MM.1S (cell line): Measurements from ENCODE around the gene NOL11.
A peak's percentile ranks its signal among the peaks of the same experiment; 100 is the strongest.

ENCODE experiments used
- DNase-seq: peaks from one replicate; pipeline ENCODE4 v3.0.0-alpha.2; 2015
- H2AFZ ChIP-seq: fragments of 300-600 bp; sonication (generic); 2 replicates; pipeline ENCODE4 v1.6.0; 2016; ENCODE audit warnings: antibody characterized with exemption, low read length
- H3F3A ChIP-seq: fragments of 300-600 bp; sonication (generic); 2 replicates; pipeline ENCODE4 v1.6.1; 2016; ENCODE audit warnings: mild to moderate bottlenecking, antibody characterized with exemption, low read length, moderate library complexity, mixed read lengths; ENCODE audit not compliant: insufficient read depth
- H3K27ac ChIP-seq: fragments of 300-600 bp; sonication (generic); 2 replicates; pipeline ENCODE4 v1.5.1; 2016; ENCODE audit warnings: mild to moderate bottlenecking, low read length
- H3K27me3 ChIP-seq: fragments of 300-600 bp; sonication (generic); replicated peaks from 2 replicates; pipeline ENCODE4 v1.6.0; 2016; ENCODE audit warnings: low read length; ENCODE audit not compliant: insufficient read depth
- H3K36me3 ChIP-seq: fragments of 300-600 bp; sonication (generic); replicated peaks from 2 replicates; pipeline ENCODE4 v1.6.1; 2016; ENCODE audit warnings: mild to moderate bottlenecking, low read length, mixed read lengths; ENCODE audit not compliant: insufficient read depth
- H3K4me1 ChIP-seq: fragments of 300-600 bp; sonication (generic); 2 replicates; pipeline ENCODE4 v1.6.1; 2016; ENCODE audit warnings: low read length, mixed read lengths
- H3K4me2 ChIP-seq: fragments of 300-600 bp; sonication (generic); 2 replicates; pipeline ENCODE4 v1.6.0; 2016; ENCODE audit warnings: low read depth, low read length
- H3K4me3 ChIP-seq: fragments of 300-600 bp; sonication (generic); 2 replicates; pipeline ENCODE4 v1.5.1; 2016; ENCODE audit warnings: low read length, mixed read lengths
- H3K79me2 ChIP-seq: fragments of 300-600 bp; sonication (generic); 2 replicates; pipeline ENCODE4 v1.6.1; 2016; ENCODE audit warnings: mixed run types, low read length, mixed read lengths
- H3K9ac ChIP-seq: fragments of 300-600 bp; sonication (generic); 2 replicates; pipeline ENCODE4 v1.6.1; 2016; ENCODE audit warnings: low read length, mixed read lengths
- H3K9me2 ChIP-seq: fragments of 300-600 bp; sonication (generic); replicated peaks from 2 replicates; pipeline ENCODE4 v1.6.1; 2016; ENCODE audit warnings: mild to moderate bottlenecking, low read length, mixed read lengths; ENCODE audit not compliant: insufficient read depth
- H3K9me3 ChIP-seq: fragments of 300-600 bp; sonication (generic); replicated peaks from 2 replicates; pipeline ENCODE4 v1.6.1; 2016; ENCODE audit warnings: mild to moderate bottlenecking, low read length, mixed read lengths; ENCODE audit not compliant: insufficient read depth
- H4K20me1 ChIP-seq: fragments of 300-600 bp; sonication (generic); 2 replicates; pipeline ENCODE4 v1.6.1; 2016; ENCODE audit warnings: mild to moderate bottlenecking, low read length, moderate library complexity, mixed read lengths; ENCODE audit not compliant: insufficient read depth
- CTCF ChIP-seq: fragments of 300-600 bp; sonication (generic); IDR thresholded peaks from 2 replicates; pipeline ENCODE4 v1.5.1; 2016; ENCODE audit warnings: antibody characterized with exemption, low read length, mixed read lengths
- EZH2 ChIP-seq: fragments of 300-600 bp; sonication (generic); optimal IDR thresholded peaks from 2 replicates; pipeline ENCODE3; 2017; ENCODE audit warnings: low read depth, mild to moderate bottlenecking, antibody characterized with exemption, low read length, mixed read lengths
- EZH2phosphoT487 ChIP-seq: fragments of 300-600 bp; sonication (generic); IDR thresholded peaks from 2 replicates; pipeline ENCODE4 v1.6.1; 2018; ENCODE audit warnings: antibody characterized with exemption, low read length

Gene NOL11

GRCh38 chr17:67675481-67675880 lies 42.3 kb upstream of the NOL11 start:
- Histone ChIP-seq H3K9me2 (no peaks in the 10 kb centered on the region), H3K27ac (no peak overlapping the region), H3K36me3 (no peaks in the 10 kb centered on the region), H3K4me2 (no peak overlapping the region), H3F3A (peaks cover 20% of the 10 kb centered on the region), H3K9me3 (no peaks in the 10 kb centered on the region), H3K79me2 (no peaks in the 10 kb centered on the region), H3K27me3 (no peaks in the 10 kb centered on the region), H2AFZ (no peak overlapping the region), H3K4me3 (no peak overlapping the region), H3K4me1 (peaks cover 28% of the 10 kb centered on the region), H3K9ac (no peak overlapping the region), H4K20me1 (no peaks in the 10 kb centered on the region)
- DNase-seq = no peak
- TF ChIP-seq EZH2phosphoT487 (no peak), EZH2 (no peak)

GRCh38 chr17:67676305-67676704 lies 41.4 kb upstream of the NOL11 start:
- no peaks in the 10 kb centered on the region for H4K20me1 ChIP-seq
- no peak overlapping the region for H3K4me2 ChIP-seq
- H3K9me2 ChIP-seq = no peaks in the 10 kb centered on the region
- no peak overlapping the region for H2AFZ ChIP-seq
- no peak for TF ChIP-seq CTCF
- TF ChIP-seq EZH2 = no peak
- H3K36me3 ChIP-seq = no peaks in the 10 kb centered on the region
- no peak for DNase-seq
- H3K4me3 ChIP-seq = no peak overlapping the region
- no peaks in the 10 kb centered on the region for H3K79me2 ChIP-seq
- no peak overlapping the region for H3K27ac ChIP-seq
- peaks cover 24% of the 10 kb centered on the region for H3F3A ChIP-seq
- no peaks in the 10 kb centered on the region for H3K27me3 ChIP-seq
- H3K9ac ChIP-seq = no peak overlapping the region
- peaks cover 35% of the 10 kb centered on the region for H3K4me1 ChIP-seq
- no peaks in the 10 kb centered on the region for H3K9me3 ChIP-seq

- Histone ChIP-seq H3K4me3 (no peak overlapping the region), H4K20me1 (no peaks in the 10 kb centered on the region), H3K27me3 (no peaks in the 10 kb centered on the region), H3K4me1 (peaks cover 35% of the 10 kb centered on the region), H3K9me2 (no peaks in the 10 kb centered on the region), H3K79me2 (no peaks in the 10 kb centered on the region), H3K9ac (no peak overlapping the region), H3K27ac (peak overlapping the region; percentile 87; the same call in 1 of the 2 replicates), H2AFZ (0 out of 2 replicates have a peak overlapping the region, but pooled peaks have one; percentile 62), H3K36me3 (no peaks in the 10 kb centered on the region), H3F3A (peaks cover 24% of the 10 kb centered on the region), H3K9me3 (no peaks in the 10 kb centered on the region), H3K4me2 (peak overlapping the region; percentile 87; the same call in 1 of the 2 replicates)
- DNase-seq = no peak
- TF ChIP-seq EZH2phosphoT487 (no peak), EZH2 (no peak), CTCF (no peak)
Observed at GRCh38 chr17:67678414-67678813, 39.3 kb upstream of the NOL11 start.

GRCh38 chr17:67679225-67679624 lies 38.5 kb upstream of the NOL11 start:
- peak overlapping the region; percentile 62 for H2AFZ ChIP-seq
- TF ChIP-seq EZH2 (no peak), EZH2phosphoT487 (no peak), CTCF (peak; percentile 44)
- H3K9me3 ChIP-seq = no peaks in the 10 kb centered on the region
- no peaks in the 10 kb centered on the region for H4K20me1 ChIP-seq
- H3K4me2 ChIP-seq = peak overlapping the region; percentile 87
- peak overlapping the region; percentile 87 for H3K27ac ChIP-seq
- peak overlapping the region; percentile 45 for H3K9ac ChIP-seq
- H3K4me3 ChIP-seq = peak overlapping the region; percentile 54
- H3K27me3 ChIP-seq = no peaks in the 10 kb centered on the region
- peak; percentile 72 for DNase-seq
- H3K9me2 ChIP-seq = no peaks in the 10 kb centered on the region
- no peaks in the 10 kb centered on the region for H3K79me2 ChIP-seq
- H3F3A ChIP-seq = peaks cover 24% of the 10 kb centered on the region
- H3K4me1 ChIP-seq = peaks cover 35% of the 10 kb centered on the region
- no peaks in the 10 kb centered on the region for H3K36me3 ChIP-seq
